ENCODE results near the gene CFAP299. TPM values are rescaled to one million over a fixed set of nuclear protein-coding genes. Genes with fewer than 3 reads are reported as not detected.

The CFAP299 gene
- total RNA-seq, 1 donor from 2014 or later: not detected

- H3K36me3 ChIP-seq (ENCODE audit: insufficient read depth, low read length): no peaks in the 10 kb centered on the region
- TF ChIP-seq CTCF (IDR thresholded peaks at IDR 0.05; ENCODE audit: insufficient read depth, low read depth, low read length) (no peak), EZH2 (IDR thresholded peaks at IDR 0.05; ENCODE audit: insufficient read depth, low read length) (no peak)
- Mint-ChIP-seq H3K36me3 (ENCODE audit: low read depth, unreplicated experiment) (no peaks in the 10 kb centered on the region), H3K4me1 (ENCODE audit: low read depth, unreplicated experiment) (no peaks in the 10 kb centered on the region), H3K27me3 (ENCODE audit: low read depth, unreplicated experiment) (no peaks in the 10 kb centered on the region), H3K9me3 (ENCODE audit: unreplicated experiment) (no peaks in the 10 kb centered on the region), H3K4me3 (ENCODE audit: unreplicated experiment) (no peak overlapping the region), H3K27ac (ENCODE audit: unreplicated experiment) (no peak overlapping the region)
- DNase-seq (ENCODE audit: low read depth) (peak; percentile 2), FAIRE-seq (no peak)
- no peaks in the 10 kb centered on the region for H3K4me1 ChIP-seq (ENCODE audit: insufficient read depth, low read length)
- no peaks in the 10 kb centered on the region for H3K79me2 ChIP-seq (ENCODE audit: insufficient read depth, low read length)
- no peaks in the 10 kb centered on the region for H3K27me3 ChIP-seq (ENCODE audit: insufficient read depth, low read length)
- H4K20me1 ChIP-seq (ENCODE audit: insufficient read depth, low read length): no peaks in the 10 kb centered on the region
- no peaks in the 10 kb centered on the region for H3K9me3 ChIP-seq (ENCODE audit: insufficient read depth, low read depth, low read length)
- H3K27ac ChIP-seq (ENCODE audit: low read depth, low read length): no peak overlapping the region
- no peak overlapping the region for H3K4me3 ChIP-seq (ENCODE audit: insufficient read depth, low read depth, low read length)
- H3K4me2 ChIP-seq (ENCODE audit: low read length): no peak overlapping the region
- no peak overlapping the region for H3K9ac ChIP-seq (ENCODE audit: low read length)
- no peak overlapping the region for H2AFZ ChIP-seq (ENCODE audit: low read depth, low read length)
Measured at GRCh38 chr4:80576796-80577195, 241.3 kb downstream of the CFAP299 start.

- H3K4me1 Mint-ChIP-seq (ENCODE audit: low read depth, unreplicated experiment): no peaks in the 10 kb centered on the region
- DNase-seq (ENCODE audit: low read depth): peak; percentile 1
- Histone ChIP-seq H2AFZ (ENCODE audit: low read depth, low read length) (no peak overlapping the region), H3K9ac (ENCODE audit: low read length) (no peak overlapping the region), H3K4me1 (ENCODE audit: insufficient read depth, low read length) (no peaks in the 10 kb centered on the region), H3K4me3 (ENCODE audit: insufficient read depth, low read depth, low read length) (no peak overlapping the region), H4K20me1 (ENCODE audit: insufficient read depth, low read length) (no peaks in the 10 kb centered on the region), H3K36me3 (ENCODE audit: insufficient read depth, low read length) (no peaks in the 10 kb centered on the region), H3K27me3 (ENCODE audit: insufficient read depth, low read length) (no peaks in the 10 kb centered on the region), H3K27ac (ENCODE audit: low read depth, low read length) (no peak overlapping the region), H3K79me2 (ENCODE audit: insufficient read depth, low read length) (no peaks in the 10 kb centered on the region), H3K4me2 (ENCODE audit: low read length) (no peak overlapping the region), H3K9me3 (ENCODE audit: insufficient read depth, low read depth, low read length) (no peaks in the 10 kb centered on the region)
- no peak for FAIRE-seq
- no peaks in the 10 kb centered on the region for H3K27me3 Mint-ChIP-seq (ENCODE audit: low read depth, unreplicated experiment)
- H3K9me3 Mint-ChIP-seq (ENCODE audit: unreplicated experiment): no peaks in the 10 kb centered on the region
- H3K4me3 Mint-ChIP-seq (ENCODE audit: unreplicated experiment): no peak overlapping the region
- H3K27ac Mint-ChIP-seq (ENCODE audit: unreplicated experiment): no peak overlapping the region
- TF ChIP-seq CTCF (IDR thresholded peaks at IDR 0.05; ENCODE audit: insufficient read depth, low read depth, low read length) (no peak), EZH2 (IDR thresholded peaks at IDR 0.05; ENCODE audit: insufficient read depth, low read length) (no peak)
- no peaks in the 10 kb centered on the region for H3K36me3 Mint-ChIP-seq (ENCODE audit: low read depth, unreplicated experiment)
Measured at GRCh38 chr4:80578001-80578400, 242.5 kb downstream of the CFAP299 start.

- Histone ChIP-seq H3K9ac (ENCODE audit: low read length) (no peak overlapping the region), H3K4me2 (ENCODE audit: low read length) (no peak overlapping the region), H4K20me1 (ENCODE audit: insufficient read depth, low read length) (no peaks in the 10 kb centered on the region), H3K4me1 (ENCODE audit: insufficient read depth, low read length) (no peaks in the 10 kb centered on the region), H2AFZ (ENCODE audit: low read depth, low read length) (no peak overlapping the region), H3K4me3 (ENCODE audit: insufficient read depth, low read depth, low read length) (no peak overlapping the region), H3K27ac (ENCODE audit: low read depth, low read length) (no peak overlapping the region), H3K79me2 (ENCODE audit: insufficient read depth, low read length) (no peaks in the 10 kb centered on the region), H3K36me3 (ENCODE audit: insufficient read depth, low read length) (no peaks in the 10 kb centered on the region), H3K9me3 (ENCODE audit: insufficient read depth, low read depth, low read length) (no peaks in the 10 kb centered on the region), H3K27me3 (ENCODE audit: insufficient read depth, low read length) (no peaks in the 10 kb centered on the region)
- H3K4me1 Mint-ChIP-seq (ENCODE audit: low read depth, unreplicated experiment): no peaks in the 10 kb centered on the region
- H3K9me3 Mint-ChIP-seq (ENCODE audit: unreplicated experiment): no peaks in the 10 kb centered on the region
- no peaks in the 10 kb centered on the region for H3K27me3 Mint-ChIP-seq (ENCODE audit: low read depth, unreplicated experiment)
- DNase-seq (ENCODE audit: low read depth): no peak
- FAIRE-seq: no peak
- no peak overlapping the region for H3K4me3 Mint-ChIP-seq (ENCODE audit: unreplicated experiment)
- TF ChIP-seq CTCF (IDR thresholded peaks at IDR 0.05; ENCODE audit: insufficient read depth, low read depth, low read length) (no peak), EZH2 (IDR thresholded peaks at IDR 0.05; ENCODE audit: insufficient read depth, low read length) (no peak)
- no peaks in the 10 kb centered on the region for H3K36me3 Mint-ChIP-seq (ENCODE audit: low read depth, unreplicated experiment)
- no peak overlapping the region for H3K27ac Mint-ChIP-seq (ENCODE audit: unreplicated experiment)
Measured at GRCh38 chr4:80585542-80585941, 250.0 kb downstream of the CFAP299 start.
